HG03095 (cell line): ENCODE results near the gene STAB2.

Experiments used
- ATAC-seq: cut with Tn5 transposase; IDR thresholded peaks from one replicate; pipeline ENCODE4 v1.9.1; 2021; ENCODE audit warnings: moderate library complexity; ENCODE audit not compliant: unreplicated experiment

STAB2 gene

GRCh38 chr12:103742349-103742932 lies 155.4 kb downstream of the STAB2 start:
- no peak for ATAC-seq

- ATAC-seq = no peak
Observed at GRCh38 chr12:103743788-103744187, 156.7 kb downstream of the STAB2 start.

GRCh38 chr12:103745962-103746361 lies 158.9 kb downstream of the STAB2 start:
- ATAC-seq = no peak

GRCh38 chr12:103748002-103748401 lies 160.9 kb downstream of the STAB2 start:
- no peak for ATAC-seq

- ATAC-seq = no peak
Observed at GRCh38 chr12:103748875-103749274, 161.8 kb downstream of the STAB2 start.

- no peak for ATAC-seq
Observed at GRCh38 chr12:103751171-103751570, 164.1 kb downstream of the STAB2 start.

GRCh38 chr12:103751600-103751999 lies 164.5 kb downstream of the STAB2 start:
- no peak for ATAC-seq

- no peak for ATAC-seq
Observed at GRCh38 chr12:103755425-103755824, 168.4 kb downstream of the STAB2 start.

GRCh38 chr12:103756443-103756842 lies 169.4 kb downstream of the STAB2 start:
- ATAC-seq = no peak

- no peak for ATAC-seq
Observed at GRCh38 chr12:103757248-103757647, 170.2 kb downstream of the STAB2 start.

- no peak for ATAC-seq
Observed at GRCh38 chr12:103758310-103759089, 171.4 kb downstream of the STAB2 start.

GRCh38 chr12:103762473-103762872 lies 175.4 kb downstream of the STAB2 start:
- ATAC-seq = no peak

GRCh38 chr12:103765322-103765721 lies 178.2 kb downstream of the STAB2 start:
- no peak for ATAC-seq

- no peak for ATAC-seq
Observed at GRCh38 chr12:103766028-103766427, 179.0 kb downstream of the STAB2 start.

- no peak for ATAC-seq
Observed at GRCh38 chr12:103768467-103769123, 181.5 kb downstream of the STAB2 start.

GRCh38 chr12:103769240-103769945 lies 182.3 kb downstream of the STAB2 start:
- no peak for ATAC-seq

- no peak for ATAC-seq
Observed at GRCh38 chr12:103771466-103771865, 184.4 kb downstream of the STAB2 start.

- no peak for ATAC-seq
Observed at GRCh38 chr12:103772367-103773108, 185.5 kb downstream of the STAB2 start.

- no peak for ATAC-seq
Observed at GRCh38 chr12:103773109-103773910, 186.2 kb downstream of the STAB2 start.

GRCh38 chr12:103774977-103775560 lies 188.0 kb downstream of the STAB2 start:
- ATAC-seq = no peak
